ENCODE measurements around the gene FAM8A1. TPM values are rescaled to one million over a fixed set of nuclear protein-coding genes. Genes with fewer than 3 reads are reported as not detected.

FAM8A1 gene
- total and polyA plus RNA-seq, 9 of the 15 experiments (the other 6 are each of a cell fraction or from before 2014, with no cell fraction given) = 4.9 to 23.6 (median 14.2) TPM

- TF ChIP-seq REST (IDR thresholded peaks at IDR 0.05; ENCODE audit: borderline replicate concordance) = no peak
- TF ChIP-seq REST (CRISPR knock-in tag; IDR thresholded peaks at IDR 0.05; ENCODE audit: low read depth) = no peak
- TF ChIP-seq ZNF133 (CRISPR knock-in tag; IDR thresholded peaks at IDR 0.05) = no peak
- TF ChIP-seq SNIP1 (IDR thresholded peaks at IDR 0.05; ENCODE audit: low read depth) = no peak
- TF ChIP-seq ETS2 (tag; IDR thresholded peaks at IDR 0.05; ENCODE audit: borderline replicate concordance, poor library complexity, severe bottlenecking) = no peak
- no peak for TF ChIP-seq SMARCA4 (IDR thresholded peaks at IDR 0.05)
- TF ChIP-seq, protein P1, sequence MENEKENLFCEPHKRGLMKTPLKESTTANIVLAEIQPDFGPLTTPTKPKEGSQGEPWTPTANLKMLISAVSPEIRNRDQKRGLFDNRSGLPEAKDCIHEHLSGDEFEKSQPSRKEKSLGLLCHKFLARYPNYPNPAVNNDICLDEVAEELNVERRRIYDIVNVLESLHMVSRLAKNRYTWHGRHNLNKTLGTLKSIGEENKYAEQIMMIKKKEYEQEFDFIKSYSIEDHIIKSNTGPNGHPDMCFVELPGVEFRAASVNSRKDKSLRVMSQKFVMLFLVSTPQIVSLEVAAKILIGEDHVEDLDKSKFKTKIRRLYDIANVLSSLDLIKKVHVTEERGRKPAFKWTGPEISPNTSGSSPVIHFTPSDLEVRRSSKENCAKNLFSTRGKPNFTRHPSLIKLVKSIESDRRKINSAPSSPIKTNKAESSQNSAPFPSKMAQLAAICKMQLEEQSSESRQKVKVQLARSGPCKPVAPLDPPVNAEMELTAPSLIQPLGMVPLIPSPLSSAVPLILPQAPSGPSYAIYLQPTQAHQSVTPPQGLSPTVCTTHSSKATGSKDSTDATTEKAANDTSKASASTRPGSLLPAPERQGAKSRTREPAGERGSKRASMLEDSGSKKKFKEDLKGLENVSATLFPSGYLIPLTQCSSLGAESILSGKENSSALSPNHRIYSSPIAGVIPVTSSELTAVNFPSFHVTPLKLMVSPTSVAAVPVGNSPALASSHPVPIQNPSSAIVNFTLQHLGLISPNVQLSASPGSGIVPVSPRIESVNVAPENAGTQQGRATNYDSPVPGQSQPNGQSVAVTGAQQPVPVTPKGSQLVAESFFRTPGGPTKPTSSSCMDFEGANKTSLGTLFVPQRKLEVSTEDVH (IDR thresholded peaks at IDR 0.05; ENCODE audit: low read depth, partially characterized antibody) = no peak
- TF ChIP-seq FOXP1 (CRISPR knock-in tag; IDR thresholded peaks at IDR 0.05) = no peak
- no peak for TF ChIP-seq KLF13 (tag; IDR thresholded peaks at IDR 0.05; ENCODE audit: borderline replicate concordance, low read depth)
- no peak for TF ChIP-seq MNT (conservative IDR thresholded peaks at IDR 0.05)
- no peak for TF ChIP-seq ZNF12 (CRISPR knock-in tag; IDR thresholded peaks at IDR 0.05)
- no peak for TF ChIP-seq NFE2 (IDR thresholded peaks at IDR 0.05; ENCODE audit: low read depth)
- TF ChIP-seq HMGN3 (IDR thresholded peaks at IDR 0.05; ENCODE audit: borderline replicate concordance, extremely low read depth, insufficient read length, low read depth, low read length) = no peak
- no peak for TF ChIP-seq HDAC2 (IDR thresholded peaks at IDR 0.05)
- TF ChIP-seq CHD4 (IDR thresholded peaks at IDR 0.05; ENCODE audit: insufficient read depth, insufficient replicate concordance, low read depth, low read length, poor library complexity, severe bottlenecking) = no peak
Observed at GRCh38 chr6:17656092-17656491, 56.0 kb downstream of the FAM8A1 start (continued).

All from K562 (cell line).